A375 (cell line): ENCODE measurements around the gene RPL13. TPM values are rescaled to one million over a fixed set of nuclear protein-coding genes. Genes with fewer than 3 reads are reported as not detected.

Source experiments
- small RNA-seq: library from RNA; depleted of rRNA; stranded (forward); fragments of <200 nt; gene quantifications from one replicate; pipeline ENCODE3, GENCODE V24; 2014
- total RNA-seq: library from RNA; depleted of rRNA; stranded (reverse); fragments of >200 nt; shearing (Covaris generic); gene quantifications from 2 replicates; pipeline ENCODE4 v1.2.3, GENCODE V29; 2014; rRNA removed

RPL13 gene
- 7,350 and 8,818 TPM in 2 replicates for total RNA-seq

DNA sequence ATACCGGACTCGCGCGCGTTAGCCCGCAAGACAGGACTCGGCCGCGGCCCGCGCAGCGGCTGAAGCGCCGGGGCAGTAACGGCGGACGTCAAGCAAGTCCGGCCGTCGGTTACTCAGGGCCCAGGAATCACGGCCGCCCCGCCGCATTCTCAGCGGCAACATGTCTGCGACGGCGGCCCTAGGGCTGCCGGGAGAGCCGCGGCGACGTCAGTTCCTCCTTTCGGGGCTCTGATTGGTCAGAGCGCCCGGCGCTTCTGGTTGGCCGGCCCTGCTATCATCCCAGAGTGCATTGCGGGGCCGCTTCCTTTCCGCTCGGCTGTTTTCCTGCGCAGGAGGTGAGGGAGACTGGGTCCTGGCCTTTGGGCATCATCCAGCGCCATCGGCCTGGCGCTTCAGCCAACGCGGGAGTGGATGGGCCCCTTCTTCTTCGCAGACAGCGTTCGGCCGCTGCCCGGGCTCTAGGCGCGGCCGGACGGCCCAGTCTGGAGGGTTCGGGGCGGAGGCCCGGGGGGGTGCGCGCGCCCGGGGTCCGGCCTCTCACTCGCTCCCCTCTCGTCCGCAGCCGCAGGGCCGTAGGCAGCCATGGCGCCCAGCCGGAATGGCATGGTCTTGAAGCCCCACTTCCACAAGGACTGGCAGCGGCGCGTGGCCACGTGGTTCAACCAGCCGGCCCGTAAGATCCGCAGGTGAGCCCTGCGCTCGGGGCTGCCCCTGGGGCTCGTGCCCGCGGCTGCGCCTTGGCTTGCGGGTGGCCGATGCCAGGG is at the start of gene RPL13:
Gene RPL13, plus strand, starts transcription at position 305 of the 764 bp plus-strand sequence. Its CDS starts 278 bp downstream, at position 583.

DNA sequence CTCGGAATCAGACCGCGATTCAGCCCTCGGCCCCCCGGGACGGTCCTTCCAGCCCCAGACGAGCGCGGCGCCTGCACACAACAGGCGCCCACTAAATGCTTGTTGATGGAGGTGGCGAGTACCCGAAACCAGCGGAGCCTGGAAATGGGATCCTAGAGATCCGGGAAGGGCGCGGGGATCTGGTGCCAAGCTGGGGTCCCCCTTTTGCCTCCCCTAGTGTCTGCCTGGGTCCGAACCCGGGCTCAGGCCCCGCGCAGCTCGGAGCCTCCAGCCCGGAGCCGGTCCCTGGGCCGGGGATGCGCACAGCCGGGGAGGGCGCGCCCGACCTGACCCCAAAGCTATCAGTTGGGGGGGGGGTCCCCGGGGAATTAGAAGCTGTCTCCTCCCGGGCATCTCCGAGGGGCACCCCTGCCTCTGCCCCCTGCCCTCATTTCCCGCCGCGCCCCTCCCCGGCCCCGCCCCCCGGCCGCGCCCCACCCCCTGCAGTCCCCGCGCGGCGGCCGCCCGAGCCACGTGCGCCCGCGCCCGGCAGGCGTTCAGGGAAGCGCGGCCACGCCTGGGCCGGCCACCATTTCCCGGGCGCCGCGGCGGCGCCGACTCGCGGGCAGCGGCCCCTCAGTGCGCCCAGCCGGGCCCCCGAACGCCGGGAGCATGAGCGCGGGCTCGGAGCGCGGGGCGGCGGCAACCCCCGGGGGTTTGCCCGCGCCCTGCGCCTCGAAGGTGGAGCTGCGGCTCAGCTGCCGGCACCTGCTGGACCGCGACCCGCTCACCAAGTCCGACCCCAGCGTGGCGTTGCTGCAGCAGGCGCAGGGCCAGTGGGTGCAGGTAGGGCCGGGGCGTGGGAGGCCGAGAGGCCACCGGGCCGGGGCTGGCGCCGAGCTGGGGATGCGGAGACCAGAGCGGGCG is 15.0 kb downstream of the RPL13 start, which contains the start of gene CPNE7:
Gene CPNE7, plus strand, starts transcription at position 512 of the 906 bp plus-strand sequence. Its CDS starts 140 bp downstream, at position 652.

DNA sequence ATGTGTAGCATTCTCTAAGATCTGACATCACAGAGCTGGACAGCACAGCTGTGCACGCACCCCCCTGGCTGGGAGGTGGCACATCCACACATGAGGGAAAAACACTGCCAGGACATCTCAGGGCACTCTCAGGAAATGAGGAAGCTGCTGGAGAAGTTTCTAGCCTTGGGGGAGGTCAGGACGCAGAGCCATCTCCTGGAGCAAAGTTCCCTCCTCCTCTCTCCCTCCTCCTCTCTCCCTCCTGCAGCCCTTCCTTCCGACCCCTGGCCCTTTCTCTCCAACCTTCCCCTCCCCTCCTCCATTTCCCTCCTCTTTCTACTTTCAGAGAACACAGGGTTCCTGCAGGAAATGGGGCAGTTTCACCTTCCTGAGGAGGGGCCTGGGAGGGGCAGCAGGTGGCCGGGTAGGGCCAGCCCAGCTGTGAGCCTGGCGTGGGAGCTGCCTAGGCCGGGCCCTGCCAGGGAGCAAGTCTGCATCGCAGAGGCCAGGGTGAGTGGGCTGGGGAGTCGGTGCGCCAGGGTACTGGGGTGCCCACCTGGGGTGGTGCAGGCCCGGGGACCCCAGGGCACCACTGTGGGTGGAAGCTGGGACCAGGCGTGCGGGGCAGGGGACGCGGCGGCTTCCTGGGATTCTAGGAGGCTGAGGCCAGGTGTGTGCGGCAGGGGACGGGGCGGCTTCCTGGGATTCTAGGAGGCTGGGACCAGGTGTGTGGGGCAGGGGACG is 52.9 kb downstream of the RPL13 start, which contains the start of gene DPEP1:
Gene DPEP1, plus strand, starts transcription at position 412 of the 723 bp plus-strand sequence. CDS start 16,769 bp downstream, outside the sequence.

Small RNA genes within 50 kb of the gene (small RNA-seq; reads per million reads assigned to genes)
- gene SNORD68: not detected

Other genes with a start within 250 kb of the RPL13 start
- gene ANKRD11, start 70.1 kb upstream of the RPL13 start, total RNA-seq: 177 and 178 TPM in 2 replicates
- 78.4 and 97.8 TPM in 2 replicates for gene SPG7, start 52.3 kb upstream of the RPL13 start, total RNA-seq
- 8.8 and 12.0 TPM in 2 replicates for gene CPNE7, start 15.1 kb downstream of the RPL13 start, total RNA-seq
- gene DPEP1, start 53.0 kb downstream of the RPL13 start, total RNA-seq: 0.60 TPM in 1 of 2 replicates, not detected in the other
- 78.3 and 85.8 TPM in 2 replicates for gene CHMP1A, start 97.0 kb downstream of the RPL13 start, total RNA-seq
- 5.4 and 6.3 TPM in 2 replicates for gene SPATA33, start 97.2 kb downstream of the RPL13 start, total RNA-seq
- 57.1 and 66.7 TPM in 2 replicates for gene CDK10, start 126.0 kb downstream of the RPL13 start, total RNA-seq
- 22.8 and 23.0 TPM in 2 replicates for gene SPATA2L, start 141.0 kb downstream of the RPL13 start, total RNA-seq
- gene VPS9D1, start 160.2 kb downstream of the RPL13 start, total RNA-seq: 12.2 and 15.2 TPM in 2 replicates
- gene ZNF276, start 160.9 kb downstream of the RPL13 start, total RNA-seq: 33.5 and 36.4 TPM in 2 replicates